AG04449 (cell line): Measurements from ENCODE around the gene ZNF79.

Source experiments
- CTCF ChIA-PET: fragments of 350-600 bp; formaldehyde crosslinking; extraction: SDS; loops from one replicate; lab custom pipeline; 2021; ENCODE audit warnings: antibody characterized with exemption; lab: Yijun Ruan, JAX
- POLR2A ChIA-PET: fragments of 400-600, 350-600 bp; formaldehyde crosslinking; extraction: SDS; loops from one replicate; lab custom pipeline; 2020; ENCODE audit warnings: antibody characterized with exemption, inconsistent platforms; lab: Yijun Ruan, JAX
- DNase-seq: peaks from one replicate; pipeline ENCODE4 v3.0.0-alpha.2; 2010; ENCODE audit warnings: low read depth, low spot score
- H3K4me3 ChIP-seq: 2 replicates; pipeline ENCODE4 v1.5.1; 2011; ENCODE audit warnings: low read depth, mild to moderate bottlenecking, control low read depth, low read length
- CTCF ChIP-seq: IDR thresholded peaks from one replicate; pipeline ENCODE4 v1.5.1; 2011; ENCODE audit warnings: mild to moderate bottlenecking, moderate library complexity, low read length, control low read depth, inconsistent platforms; ENCODE audit not compliant: insufficient read depth; ENCODE audit errors: missing control alignments

ZNF79 gene

GRCh38 chr9:127392166-127392565 lies 32.0 kb upstream of the ZNF79 start:
- CTCF ChIA-PET = interaction anchor here (0.8 to 2.0 kb wide), 3 partner anchors 12 to 182 kb away, joined by 3 to 6 read pairs (median 4); no protein-coding TSS in a partner anchor

DNA sequence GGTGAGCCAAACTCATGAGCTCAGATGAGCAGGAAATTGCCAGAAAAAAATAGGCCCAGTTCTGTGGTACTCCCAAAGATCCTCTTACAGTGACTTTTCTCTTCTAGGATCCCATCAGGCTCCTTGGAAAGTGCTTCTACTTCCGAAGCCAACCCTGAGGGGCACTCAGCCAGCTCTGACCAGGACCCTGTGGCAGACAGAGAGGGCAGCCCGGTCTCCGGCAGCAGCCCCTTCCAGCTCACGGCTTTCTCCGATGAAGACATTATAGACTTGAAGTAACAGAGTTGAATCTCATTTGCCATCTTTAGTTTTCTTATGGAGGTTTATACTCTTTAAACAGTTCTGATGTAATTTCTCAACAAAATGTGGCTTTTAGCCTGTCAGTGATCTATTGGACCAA lies 31.2 kb upstream of the ZNF79 start:
- no peak for DNase-seq
- ChIA-PET CTCF (interaction anchor here (0.8 to 2.0 kb wide), 4 partner anchors 12 to 183 kb away, joined by 3 to 6 read pairs (median 4); no protein-coding TSS in a partner anchor), POLR2A (no interaction called here)
- no peak for TF ChIP-seq CTCF
- no peak overlapping the region for H3K4me3 ChIP-seq

More at GRCh38 chr9:127392166-127392565, 32.0 kb upstream of the ZNF79 start:
- DNase-seq = no peak
- no peak for TF ChIP-seq CTCF
- POLR2A ChIA-PET = no interaction called here
- H3K4me3 ChIP-seq = no peak overlapping the region

DNA sequence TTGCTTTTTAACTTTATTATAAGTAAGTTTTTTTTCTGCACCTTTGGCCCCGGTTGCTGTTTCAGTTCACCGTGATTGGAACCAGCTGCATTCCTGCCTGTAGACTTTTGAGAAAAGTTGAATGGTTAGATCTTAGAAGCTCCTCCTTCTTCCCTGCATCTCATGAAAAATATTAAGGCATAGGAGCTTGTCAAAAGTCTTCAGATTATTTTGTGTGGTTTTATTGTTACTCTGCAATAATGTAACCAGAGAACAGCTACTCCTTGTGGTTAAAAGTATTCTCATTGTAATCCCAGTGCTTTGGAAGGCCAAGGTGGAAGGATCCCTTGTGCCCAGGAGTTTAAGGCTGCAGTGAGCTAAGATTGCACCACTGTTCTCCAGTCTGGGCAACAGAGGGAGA lies 30.5 kb upstream of the ZNF79 start:
- CTCF ChIA-PET = interaction anchor here (1.1 to 2.0 kb wide), 3 partner anchors 45 to 183 kb away, joined by 3 to 6 read pairs (median 3); no protein-coding TSS in a partner anchor
- TF ChIP-seq CTCF = no peak
- POLR2A ChIA-PET = interaction anchor here (0.7 kb wide), 1 partner anchor 131 kb away, joined by 3 read pairs; no protein-coding TSS in a partner anchor
- DNase-seq = no peak
- no peak overlapping the region for H3K4me3 ChIP-seq

DNA sequence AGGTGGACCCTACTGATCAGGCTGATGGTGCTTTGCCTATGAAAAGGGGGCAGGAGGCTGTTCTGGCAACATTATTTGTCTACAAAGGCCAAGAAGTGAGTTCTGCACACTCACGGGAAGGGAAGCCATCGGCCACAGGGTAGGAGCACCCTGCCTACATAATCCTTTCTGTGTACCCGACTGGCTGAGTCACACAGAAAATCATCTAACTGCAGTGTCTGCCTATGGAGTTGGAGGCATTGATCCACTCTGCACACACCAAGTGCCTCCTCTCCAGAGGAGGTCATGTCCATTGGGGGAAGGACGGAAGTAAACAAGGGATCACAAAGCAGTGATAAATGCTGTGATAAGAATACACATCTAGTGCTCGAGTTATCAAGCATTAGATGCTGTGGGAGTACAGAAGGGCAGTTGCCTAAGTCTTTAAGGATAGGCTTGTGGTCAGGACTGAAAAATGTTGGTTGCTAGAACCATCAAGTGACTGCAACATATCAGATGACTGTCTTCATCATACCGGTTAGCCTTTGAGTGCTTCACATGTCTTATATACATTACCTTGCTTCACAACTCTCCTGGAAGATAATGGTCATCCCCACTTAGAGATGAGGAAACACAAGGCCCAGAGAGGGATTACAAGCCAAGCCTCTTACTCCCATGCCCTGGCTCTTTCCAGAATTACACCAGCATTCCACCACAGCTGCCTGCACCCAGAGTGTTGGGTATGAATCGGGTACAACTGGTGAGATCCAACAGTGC lies 28.5 kb upstream of the ZNF79 start:
- POLR2A ChIA-PET = interaction anchor here (1.4 kb wide), 1 partner anchor 56 kb away, joined by 5 read pairs; the partner anchor contains the start of genes LRSAM1 and RPL12
- TF ChIP-seq CTCF = no peak
- no peak overlapping the region for H3K4me3 ChIP-seq
- CTCF ChIA-PET = interaction anchor here (1.1 to 1.7 kb wide), 2 partner anchors 23 to 181 kb away, joined by 4 read pairs; no protein-coding TSS in a partner anchor
- no peak for DNase-seq

- TF ChIP-seq CTCF = no peak
- ChIA-PET CTCF (interaction anchor here (0.7 to 1.7 kb wide), 5 partner anchors 11 to 457 kb away, joined by 3 to 4 read pairs (median 4); no protein-coding TSS in a partner anchor), POLR2A (interaction anchor here (0.8 to 1.4 kb wide), 3 partner anchors 8 to 55 kb away, joined by 5 to 6 read pairs (median 5); partner anchors contain the start of genes LRSAM1, RPL12 and ZNF79)
- no peak for DNase-seq
- H3K4me3 ChIP-seq = peak overlapping the region; percentile 50
These were observed 27.9 kb upstream of the ZNF79 start for GRCh38 chr9:127396253-127396807.
